HCT116 (cell line): Measurements from ENCODE around the gene SMG9. TPM values are rescaled to one million over a fixed set of nuclear protein-coding genes. Genes with fewer than 3 reads are reported as not detected.

ENCODE experiments used
- ATAC-seq: fragments of 200-7000 bp; cut with Tn5 transposase; 2 replicates; pipeline ENCODE4 v1.9.1; 2020; ENCODE audit warnings: mild to moderate bottlenecking, moderate library complexity
- BruUV-seq: library from RNA; stranded (reverse); fragments of 400-500 nt; replicated peaks from 2 replicates; lab custom pipeline; 2021; lab: Mats Ljungman, UMichigan
- CTCF ChIA-PET: fragments of 300-600 bp; sonication (Branson Sonifier 250); formaldehyde crosslinking; loops from one replicate; lab custom pipeline; 2021; ENCODE audit warnings: antibody characterized with exemption; lab: Charles Lee
- POLR2A ChIA-PET: fragments of 300-600, 350-600 bp; sonication (Branson Sonifier 250); formaldehyde crosslinking; loops from one replicate; lab custom pipeline; 2021; ENCODE audit warnings: antibody characterized with exemption; lab: Charles Lee
- RAD21 ChIA-PET, 2 experiments: fragments of 300-600 bp; sonication (Branson Sonifier 250); formaldehyde crosslinking; loops; one replicate each; lab custom pipeline; 2023; ENCODE audit warnings: low total read pairs in 2 of 2; ENCODE audit not compliant: uncharacterized antibody in 2 of 2, unreplicated experiment in 2 of 2, low non-redundant PET in 1 of 2; lab: Charles Lee
- DNase-seq: peaks from one replicate; pipeline ENCODE4 v3.0.0-alpha.2; 2010; ENCODE audit warnings: low read depth, low spot score
- H2AFZ ChIP-seq: fragments of 200-600 bp; shearing (Covaris generic), sonication (generic); 2 replicates; pipeline ENCODE4 v1.6.1; 2017; ENCODE audit warnings: low read depth, mixed run types, mixed read lengths, antibody characterized with exemption, low read length; ENCODE audit not compliant: poor library complexity, severe bottlenecking
- H3K27ac ChIP-seq: 2 replicates; pipeline ENCODE4 v1.5.1; 2012; ENCODE audit warnings: low read depth, low read length
- H3K27me3 ChIP-seq: fragments of 200-600 bp; sonication (generic); 2 replicates; pipeline ENCODE4 v1.6.1; 2016; ENCODE audit warnings: mixed run types, low read length, mixed read lengths; ENCODE audit not compliant: insufficient read depth
- H3K36me3 ChIP-seq, 2 experiments: fragments of 200-500 bp in 1 of 2; fragments of 200-600 bp in 1 of 2; sonication (Bioruptor generic) in 1 of 2; sonication (generic) in 1 of 2; 2 replicates each; pipeline versions ENCODE4 v1.5.1 to v1.6.1; 2014 to 2016; ENCODE audit warnings: low read length in 2 of 2, inconsistent platforms in 1 of 2, mixed read lengths in 1 of 2, mixed run types in 1 of 2; ENCODE audit not compliant: insufficient read depth in 2 of 2, control insufficient read depth in 1 of 2
- H3K4me1 ChIP-seq, 2 experiments: fragments of 200-600 bp in 1 of 2; sonication (generic) in 1 of 2; 2 replicates each; pipeline versions ENCODE4 v1.5.1 to v1.6.1; 2012 to 2017; ENCODE audit warnings: low read length in 2 of 2, inconsistent platforms in 1 of 2, mild to moderate bottlenecking in 1 of 2, mixed read lengths in 1 of 2, mixed run types in 1 of 2, moderate library complexity in 1 of 2; ENCODE audit not compliant: insufficient read depth in 2 of 2, control insufficient read depth in 1 of 2
- H3K4me2 ChIP-seq: fragments of 200-600 bp; sonication (generic); 2 replicates; pipeline ENCODE4 v1.6.1; 2017; ENCODE audit warnings: mixed run types, low read length, mixed read lengths
- H3K4me3 ChIP-seq, 2 experiments: fragments of 200-600 bp in 1 of 2; sonication (generic) in 1 of 2; replicated peaks in 1 of 2; 2 replicates each; pipeline ENCODE4 v1.5.1; 2011 to 2016; ENCODE audit warnings: low read length in 2 of 2, control low read depth in 1 of 2, low read depth in 1 of 2, mild to moderate bottlenecking in 1 of 2, mixed read lengths in 1 of 2, mixed run types in 1 of 2
- H3K79me2 ChIP-seq: fragments of 200-600 bp; sonication (generic); 2 replicates; pipeline ENCODE4 v1.6.1; 2017; ENCODE audit warnings: mild to moderate bottlenecking, mixed run types, low read length, moderate library complexity, mixed read lengths; ENCODE audit not compliant: insufficient read depth
- H3K9ac ChIP-seq: fragments of 200-600 bp; sonication (generic); 2 replicates; pipeline ENCODE4 v1.6.1; 2016; ENCODE audit warnings: low read length, mixed read lengths
- H3K9me2 ChIP-seq: fragments of 200-600 bp; sonication (generic), shearing (Covaris generic); 2 replicates; pipeline ENCODE4 v1.6.1; 2017; ENCODE audit warnings: mixed run types, mild to moderate bottlenecking, moderate library complexity; ENCODE audit not compliant: insufficient read depth
- H3K9me3 ChIP-seq, 2 experiments: fragments of 200-500 bp in 1 of 2; fragments of 200-600 bp in 1 of 2; sonication (Bioruptor generic) in 1 of 2; sonication (generic) in 1 of 2; 2 replicates each; pipeline ENCODE4 v1.6.1; 2014 to 2017; ENCODE audit warnings: low read length in 2 of 2, mixed read lengths in 2 of 2, inconsistent platforms in 1 of 2, low read depth in 1 of 2, mild to moderate bottlenecking in 1 of 2, mixed run types in 1 of 2, moderate library complexity in 1 of 2; ENCODE audit not compliant: control insufficient read depth in 1 of 2, insufficient read depth in 1 of 2
- H4K20me1 ChIP-seq: fragments of 200-600 bp; sonication (generic), shearing (Covaris generic); 2 replicates; pipeline ENCODE4 v1.6.1; 2017; ENCODE audit warnings: mixed run types, mild to moderate bottlenecking, moderate library complexity; ENCODE audit not compliant: insufficient read depth
- ATF3 ChIP-seq: IDR thresholded peaks from 2 replicates; pipeline ENCODE4 v1.6.1; 2012
- CBX3 ChIP-seq: IDR thresholded peaks from 2 replicates; pipeline ENCODE4 v1.6.1; 2012; ENCODE audit warnings: low read depth
- CEBPB ChIP-seq: IDR thresholded peaks from 2 replicates; pipeline ENCODE4 v1.6.1; 2012; ENCODE audit warnings: low read depth
- CTCF ChIP-seq, 3 experiments: fragments of 200-600 bp in 1 of 3; sonication (generic) in 1 of 3; IDR thresholded peaks in 2 of 3; conservative IDR thresholded peaks in 1 of 3; 2 replicates each; pipeline ENCODE4 v1.5.1; 2012 to 2017; ENCODE audit warnings: low read depth in 2 of 3, low read length in 2 of 3, antibody characterized with exemption in 1 of 3, borderline replicate concordance in 1 of 3, control low read depth in 1 of 3, mild to moderate bottlenecking in 1 of 3, mixed read lengths in 1 of 3, mixed run types in 1 of 3, moderate library complexity in 1 of 3; ENCODE audit not compliant: insufficient read depth in 1 of 3
- ELF1 ChIP-seq: IDR thresholded peaks from 2 replicates; pipeline ENCODE4 v1.6.1; 2012; ENCODE audit warnings: low read depth, borderline replicate concordance
- EZH2 ChIP-seq: fragments of 200-600 bp; sonication (generic); IDR thresholded peaks from 2 replicates; pipeline ENCODE4 v1.6.1; 2017; ENCODE audit warnings: antibody characterized with exemption, mixed run types
- EZH2phosphoT487 ChIP-seq: fragments of 200-600 bp; IDR thresholded peaks from 2 replicates; pipeline ENCODE4 v1.6.1; 2018; ENCODE audit warnings: antibody characterized with exemption, borderline replicate concordance
- FOSL1 ChIP-seq: IDR thresholded peaks from 2 replicates; pipeline ENCODE4 v1.6.1; 2012; ENCODE audit warnings: low read depth
- JUND ChIP-seq: IDR thresholded peaks from 2 replicates; pipeline ENCODE4 v1.6.1; 2012
- MAX ChIP-seq: IDR thresholded peaks from 2 replicates; pipeline ENCODE4 v1.6.1; 2012
- POLR2AphosphoS5 ChIP-seq: IDR thresholded peaks from 2 replicates; pipeline ENCODE4 v1.6.1; 2011; ENCODE audit warnings: mild to moderate bottlenecking, low read depth, low read length, moderate library complexity
- RAD21 ChIP-seq: IDR thresholded peaks from 2 replicates; pipeline ENCODE4 v1.6.1; 2012; ENCODE audit warnings: low read depth, mild to moderate bottlenecking
- REST ChIP-seq: IDR thresholded peaks from 2 replicates; pipeline ENCODE4 v1.6.1; 2012; ENCODE audit warnings: low read depth
- SIN3A ChIP-seq: IDR thresholded peaks from 2 replicates; pipeline ENCODE4 v1.6.1; 2012; ENCODE audit warnings: low read depth
- SP1 ChIP-seq: IDR thresholded peaks from 2 replicates; pipeline ENCODE4 v1.6.1; 2012; ENCODE audit warnings: low read depth
- SRF ChIP-seq: IDR thresholded peaks from 2 replicates; pipeline ENCODE4 v1.6.1; 2012; ENCODE audit warnings: low read depth
- TCF7L2 ChIP-seq: IDR thresholded peaks from 2 replicates; pipeline ENCODE4 v1.7.0; 2011; ENCODE audit warnings: borderline replicate concordance, inconsistent platforms; ENCODE audit not compliant: insufficient read depth, insufficient read length; ENCODE audit errors: extremely low read depth
- YY1 ChIP-seq: IDR thresholded peaks from 2 replicates; pipeline ENCODE4 v1.6.1; 2011; ENCODE audit warnings: low read length, low read depth, moderate library complexity, mild to moderate bottlenecking; ENCODE audit not compliant: insufficient replicate concordance; ENCODE audit errors: extremely low read depth
- ZBTB33 ChIP-seq: IDR thresholded peaks from 2 replicates; pipeline ENCODE4 v1.6.1; 2011; ENCODE audit warnings: mild to moderate bottlenecking, low read length, moderate library complexity; ENCODE audit not compliant: insufficient replicate concordance; ENCODE audit errors: extremely low read depth
- ZFX ChIP-seq: fragments of 450-650 bp; IDR thresholded peaks from 2 replicates; pipeline ENCODE4 v1.6.1; 2017
- intact Hi-C: fragments of 100-400 bp; cut with micrococcal nuclease; formaldehyde crosslinking; loops from 2 replicates; pipeline ENCODE4 v1.10.0; 2022
- total RNA-seq: library from RNA; stranded (reverse); gene quantifications from one replicate; pipeline ENCODE4 v1.2.1, GENCODE V29; 2021; ENCODE audit not compliant: unreplicated experiment

SMG9 gene
- total RNA-seq, 1 experiment from 2014 or later: 80.2 TPM

- no peaks in the 10 kb centered on the region for H3K36me3 ChIP-seq
- no peaks in the 10 kb centered on the region for H3K79me2 ChIP-seq
- intact Hi-C loops: no loop called here
- H3K9me2 ChIP-seq: no peaks in the 10 kb centered on the region
- POLR2A ChIA-PET: interaction anchor here (1.7 kb wide), 1 partner anchor 28 kb away, joined by 5 read pairs; no protein-coding TSS in a partner anchor
- ATAC-seq (no peak), DNase-seq (no peak)
- no peak overlapping the region for H3K4me2 ChIP-seq
- H3K9me3 ChIP-seq: peaks cover 6 to 8% of the 10 kb centered on the region in 2 experiments; a peak in 2 of 4 replicates
- no peak overlapping the region for H3K27ac ChIP-seq
- no peak overlapping the region for H3K9ac ChIP-seq
- RAD21 ChIA-PET: no interaction called here
- H3K4me3 ChIP-seq: no peak overlapping the region
- peaks cover 14 to 16% of the 10 kb centered on the region in 2 experiments for H3K4me1 ChIP-seq
- BruUV-seq: no TSS peak
- TF ChIP-seq SRF (no peak), POLR2AphosphoS5 (no peak), SP1 (no peak), CBX3 (no peak), ZFX (no peak), CTCF (IDR thresholded peaks at IDR 0.05 in 2 of 3, conservative IDR thresholded peaks at IDR 0.05 in 1 of 3; ENCODE audit: borderline replicate concordance in 1 of 3, insufficient read depth in 1 of 3, low read depth in 2 of 3, low read length in 2 of 3) (no peak), ATF3 (no peak), RAD21 (no peak), TCF7L2 (no peak), JUND (no peak), CEBPB (no peak), SIN3A (no peak), EZH2 (no peak), FOSL1 (no peak), ZBTB33 (no peak), MAX (no peak), ELF1 (no peak), EZH2phosphoT487 (no peak), YY1 (no peak), REST (no peak)
- H4K20me1 ChIP-seq: no peaks in the 10 kb centered on the region
- H2AFZ ChIP-seq: no peak overlapping the region
- H3K27me3 ChIP-seq: no peaks in the 10 kb centered on the region
- CTCF ChIA-PET: interaction anchor here (1.5 kb wide), 1 partner anchor 28 kb away, joined by 3 read pairs; no protein-coding TSS in a partner anchor
Observed at GRCh38 chr19:43695985-43696704, 58.6 kb downstream of the SMG9 start.
